ENCODE results near the gene ACTR2. TPM values are rescaled to one million over a fixed set of nuclear protein-coding genes. Genes with fewer than 3 reads are reported as not detected.
"Not testable (repeated sequence)": the region's sequence is repeated elsewhere in the genome, so short reads cannot be mapped to it uniquely, and the experiment has no call there.

ACTR2 gene
- polyA plus RNA-seq, 1 donor = 210 TPM

DNA sequence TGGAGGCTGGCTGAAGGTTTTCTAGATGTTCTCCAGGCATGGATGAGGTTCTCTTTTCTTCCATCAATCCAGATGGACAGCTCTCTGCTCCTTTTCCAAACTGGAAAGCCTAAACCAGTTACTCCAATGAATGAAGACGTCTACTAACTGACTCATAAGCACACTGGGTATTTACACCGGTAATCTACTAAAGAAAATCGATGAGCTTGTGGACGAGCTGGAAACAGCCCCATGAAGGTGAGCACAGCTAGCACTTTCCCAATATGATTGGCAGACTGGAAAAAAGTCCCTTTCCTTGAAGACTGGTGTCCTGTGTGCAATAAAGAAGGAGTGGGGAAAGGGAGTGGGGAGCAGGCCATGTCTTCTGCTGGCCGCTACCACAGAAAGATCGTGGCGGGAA is 84.0 kb downstream of the ACTR2 start:
- DNase-seq = no peak

DNA sequence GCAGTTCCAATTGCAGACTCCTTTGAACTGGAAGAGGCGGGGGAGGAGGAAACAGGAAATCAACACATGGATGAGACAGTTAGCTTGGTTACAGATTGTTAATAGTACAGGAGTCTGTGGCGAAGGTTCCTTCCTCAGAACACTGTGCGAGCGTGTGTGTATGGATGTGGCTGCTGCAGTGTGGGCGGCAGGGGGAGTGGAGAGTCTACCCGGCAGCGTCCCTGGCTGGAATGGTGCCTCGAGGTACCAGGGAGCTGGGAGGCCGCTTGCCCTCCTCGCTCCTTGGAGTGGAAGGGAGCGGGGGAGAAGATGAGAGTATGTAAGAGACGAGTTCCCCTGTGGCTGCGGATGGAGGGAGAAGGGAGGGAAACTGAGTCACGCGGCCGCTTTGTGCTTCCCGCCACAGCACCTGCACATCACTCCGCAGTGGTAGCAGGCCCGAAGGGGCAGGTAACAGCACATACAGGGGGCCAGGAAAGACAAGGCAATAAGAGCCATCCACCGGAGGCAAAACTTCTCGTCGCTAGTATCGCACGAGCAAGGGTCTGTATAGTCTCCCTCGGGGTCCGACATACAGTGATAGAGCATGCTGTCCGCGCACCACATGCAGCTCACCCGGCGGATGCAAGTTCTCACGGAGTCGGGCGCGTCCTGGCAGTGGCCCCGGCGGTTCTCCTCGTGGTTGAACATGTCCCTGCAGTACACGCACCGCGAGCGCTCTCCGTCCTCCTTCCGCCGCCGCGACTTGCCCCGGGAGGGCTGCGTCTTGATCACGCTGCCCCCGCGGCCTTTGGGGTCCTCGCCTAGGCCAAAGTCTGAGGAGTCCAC is 85.7 kb downstream of the ACTR2 start:
- no peak for DNase-seq

DNA sequence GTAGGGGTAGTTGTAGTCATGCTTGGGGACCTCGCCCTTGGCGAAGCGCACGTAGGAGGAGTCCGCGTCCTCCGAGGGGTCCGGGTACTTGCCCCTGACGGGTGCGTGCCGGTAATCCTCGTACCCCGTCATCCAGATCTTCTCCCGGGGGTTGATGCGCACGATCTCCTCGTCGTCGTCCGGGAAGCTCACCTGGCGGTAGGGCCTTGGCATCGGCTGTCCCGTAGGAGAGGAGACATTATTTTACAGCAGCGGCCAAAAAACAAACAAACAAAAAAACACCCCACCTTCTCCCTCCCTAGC is 86.3 kb downstream of the ACTR2 start:
- no peak for DNase-seq

DNA sequence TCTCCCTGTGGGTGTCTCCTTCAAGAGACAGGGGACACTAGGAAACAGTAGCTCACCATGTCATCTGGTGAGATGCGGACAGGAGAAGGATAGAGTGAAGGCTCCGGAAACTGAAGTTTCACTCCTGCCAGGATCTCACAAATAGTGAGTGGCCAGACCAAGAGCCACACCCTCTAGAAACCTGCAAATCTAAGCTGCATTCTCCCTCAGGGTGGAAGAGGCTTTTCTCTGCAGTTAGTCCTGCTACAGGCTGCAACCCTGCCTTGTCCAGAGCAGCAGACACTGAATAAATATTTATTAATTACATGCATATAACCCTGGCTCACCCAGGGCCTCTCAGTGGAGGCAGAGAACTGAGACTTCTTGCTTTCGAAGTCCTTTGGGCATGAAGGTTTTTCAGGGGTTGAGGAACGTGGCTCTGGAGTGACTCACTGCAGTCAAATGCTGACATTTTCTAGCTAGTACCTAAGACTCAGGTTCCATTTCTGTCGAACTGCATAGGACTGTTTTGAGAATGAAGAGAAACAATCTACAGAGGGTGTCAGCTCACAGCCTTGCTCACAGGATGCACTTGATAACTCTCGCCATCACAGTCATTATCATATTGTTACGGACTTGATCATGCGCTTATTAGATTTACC is 87.3 kb downstream of the ACTR2 start:
- no peak for DNase-seq

DNA sequence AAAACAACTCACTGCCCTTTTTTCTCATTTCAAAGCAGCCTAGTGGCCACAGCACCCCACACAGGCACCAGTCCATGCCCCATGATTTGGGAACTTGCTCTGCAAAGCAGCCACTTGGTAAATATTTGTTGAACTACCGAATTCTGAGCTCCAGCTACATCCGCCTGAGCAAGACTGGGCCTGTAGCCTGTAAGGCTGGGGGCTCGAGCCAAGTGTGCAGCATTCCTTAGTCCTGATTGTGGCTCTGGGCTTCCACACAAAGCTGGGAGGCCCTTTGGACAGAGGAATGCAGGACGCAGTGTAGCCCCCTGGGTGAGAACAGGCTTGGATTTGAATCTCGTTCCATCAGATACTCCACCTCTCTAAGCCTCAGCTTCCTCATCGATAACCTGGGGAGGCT is 88.4 kb downstream of the ACTR2 start:
- DNase-seq = no peak

DNA sequence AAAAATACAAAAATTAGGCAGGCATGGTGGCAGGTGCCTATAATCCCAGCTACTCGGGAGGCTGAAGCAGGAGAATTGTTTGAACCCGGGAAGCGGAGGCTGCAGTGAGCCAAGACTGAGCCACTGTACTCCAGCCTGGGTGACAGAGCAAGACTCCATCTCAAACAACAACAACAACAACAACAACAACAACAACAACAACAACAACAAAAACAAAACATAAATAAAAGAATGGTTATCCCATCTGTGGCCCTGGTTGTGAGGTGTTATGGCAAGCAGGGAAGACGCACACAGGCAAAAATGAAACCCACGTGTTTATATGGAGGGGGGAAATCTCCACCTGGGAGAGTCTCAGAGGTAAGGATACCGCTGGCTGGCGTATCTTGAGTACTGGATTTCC is 89.7 kb downstream of the ACTR2 start:
- DNase-seq = not testable (repeated sequence)

DNA sequence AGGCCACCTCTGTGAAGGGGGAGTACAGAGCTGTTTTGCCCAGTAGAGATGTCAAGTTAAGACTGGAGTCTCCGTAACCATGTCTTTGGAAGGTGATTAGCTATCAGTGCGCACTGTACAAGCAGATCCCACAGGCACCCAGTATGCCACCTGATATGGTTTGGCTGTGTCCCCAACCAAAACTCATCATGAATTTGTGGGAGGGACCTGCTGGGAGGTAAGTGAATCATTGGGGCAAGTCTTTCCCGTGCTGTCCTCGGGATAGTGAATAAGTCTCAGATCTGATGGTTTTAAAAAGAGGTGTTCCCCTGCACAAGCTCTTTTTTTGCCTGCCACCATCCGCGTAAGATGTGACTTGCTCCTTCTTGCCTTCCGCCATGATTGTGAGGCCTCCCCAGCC is 90.2 kb downstream of the ACTR2 start:
- no peak for DNase-seq

DNA sequence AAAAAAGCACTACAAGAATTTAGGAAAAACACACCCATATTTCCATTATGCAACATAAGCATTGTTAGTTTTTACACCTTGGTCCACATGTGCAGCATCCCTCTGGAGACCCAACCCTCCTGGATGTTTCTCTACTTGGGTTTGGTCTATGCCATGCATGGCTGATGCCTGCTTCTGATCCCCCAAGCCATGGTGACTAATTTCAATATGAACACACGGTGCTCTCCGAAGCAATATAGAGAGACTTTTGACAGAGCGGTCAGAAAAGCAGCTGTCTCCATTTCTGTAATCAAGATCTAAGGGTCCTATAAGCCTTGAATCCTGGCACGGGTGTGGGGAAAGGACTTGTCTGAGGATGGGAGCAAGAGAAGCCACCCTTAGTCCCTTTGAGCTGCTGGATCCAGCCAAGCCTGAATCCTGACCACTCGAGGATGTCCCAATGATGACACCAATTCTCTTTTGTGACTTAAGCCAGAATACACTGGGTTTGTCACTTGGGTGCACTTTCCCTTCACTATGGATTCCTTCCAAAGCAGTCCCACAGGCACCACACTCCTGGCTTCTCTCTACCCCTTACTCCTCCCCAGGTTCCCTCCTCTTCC is 91.5 kb downstream of the ACTR2 start:
- no peak for DNase-seq

DNA sequence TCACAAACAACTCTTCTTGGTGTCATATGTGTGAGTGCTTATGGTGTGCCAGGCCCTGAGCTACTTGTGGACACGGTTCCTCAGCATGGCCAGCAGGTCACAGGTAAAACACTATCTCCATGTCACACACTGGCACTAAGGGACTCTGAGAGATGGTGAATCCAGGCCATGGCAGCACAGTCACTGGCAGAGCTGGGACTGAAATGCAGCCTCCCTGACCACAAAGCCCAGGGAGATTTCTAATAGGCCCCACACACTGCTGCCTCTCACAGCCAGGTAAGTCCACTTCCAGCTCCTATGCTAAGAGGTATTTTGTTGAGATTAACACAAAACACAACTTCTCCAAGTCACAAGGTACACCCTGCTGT is 92.0 kb downstream of the ACTR2 start:
- DNase-seq = no peak

DNA sequence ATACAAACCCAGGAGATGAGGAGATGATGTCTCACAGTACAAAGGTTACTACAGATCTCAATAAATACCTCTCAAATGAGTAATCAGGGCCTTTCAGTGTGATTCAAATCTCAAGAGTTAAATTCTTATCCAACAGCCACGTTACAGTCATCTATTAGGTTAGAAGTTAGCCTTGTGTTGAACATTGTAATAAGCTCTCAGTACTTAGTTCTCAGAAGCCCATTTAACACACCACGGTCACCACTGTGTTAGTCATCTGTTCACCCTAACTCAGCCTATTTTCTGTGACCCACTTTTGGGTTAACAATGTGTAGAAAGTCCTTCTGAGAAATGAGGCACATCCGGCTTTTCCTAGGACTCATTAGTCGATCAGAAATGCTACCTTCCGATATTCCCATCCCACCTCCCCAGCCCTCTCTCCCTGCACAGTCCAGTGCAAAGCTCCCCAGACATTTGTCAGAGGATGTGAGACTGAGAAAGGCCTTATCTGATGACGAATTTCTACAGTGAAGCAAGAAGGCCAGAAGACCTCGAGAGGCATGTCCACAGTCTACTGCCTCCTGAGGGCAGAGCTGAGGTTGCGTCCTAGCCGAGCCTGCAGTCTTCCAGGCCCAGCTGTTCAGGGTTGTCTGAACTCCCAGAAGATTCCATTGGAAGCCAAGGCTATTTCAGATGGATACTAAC is 92.6 kb downstream of the ACTR2 start:
- DNase-seq = no peak

Other genes starting within 250 kb of the ACTR2 start
- 6.0 TPM for gene SLC1A4, start 238.4 kb upstream of the ACTR2 start, polyA plus RNA-seq (ENCODE audit: insufficient read length)
- gene CEP68, start 171.4 kb upstream of the ACTR2 start, polyA plus RNA-seq (ENCODE audit: insufficient read length) = 27.5 TPM
- gene RAB1A, start 97.7 kb upstream of the ACTR2 start, polyA plus RNA-seq (ENCODE audit: insufficient read length) = 260 TPM
- gene SPRED2, start 204.8 kb downstream of the ACTR2 start, polyA plus RNA-seq (ENCODE audit: insufficient read length) = 41.2 TPM